Caco-2 (cell line): ENCODE measurements around the gene RASSF4. TPM values are rescaled to one million over a fixed set of nuclear protein-coding genes. Genes with fewer than 3 reads are reported as not detected.

Source experiments
- BruUV-seq: library from RNA; stranded (reverse); fragments of 400-500 nt; replicated peaks from 2 replicates; lab custom pipeline; 2021; lab: Mats Ljungman, UMichigan
- CTCF ChIA-PET: fragments of 300-600 bp; sonication (Branson Sonifier 250); formaldehyde crosslinking; loops from one replicate; lab custom pipeline; 2022; ENCODE audit warnings: antibody characterized with exemption; lab: Charles Lee
- POLR2A ChIA-PET: fragments of 300-600 bp; sonication (Branson Sonifier 250); formaldehyde crosslinking; loops from one replicate; lab custom pipeline; 2022; ENCODE audit warnings: antibody characterized with exemption; lab: Charles Lee
- DNase-seq, 2 experiments: peaks; one replicate each; pipeline versions ENCODE4 v3.0.0 to v3.0.0-alpha.2; 2020 to 2022
- H3K27me3 ChIP-seq: replicated peaks from 2 replicates; pipeline ENCODE4 v1.6.0; 2011; ENCODE audit warnings: low read length; ENCODE audit not compliant: control insufficient read depth, insufficient read depth
- H3K36me3 ChIP-seq: 2 replicates; pipeline ENCODE4 v1.5.1; 2011; ENCODE audit warnings: low read length; ENCODE audit not compliant: control insufficient read depth, insufficient read depth
- H3K4me1 ChIP-seq: fragments of 250-450 bp; sonication (Bioruptor Pico); 2 replicates; pipeline ENCODE4 v1.5.1; 2020; ENCODE audit warnings: mild to moderate bottlenecking
- H3K4me3 ChIP-seq: 2 replicates; pipeline ENCODE4 v1.5.1; 2011; ENCODE audit warnings: low read depth, mild to moderate bottlenecking, control low read depth, low read length
- H3K9me3 ChIP-seq: fragments of 250-450 bp; sonication (Bioruptor Pico); 2 replicates; pipeline ENCODE4 v1.5.1; 2020; ENCODE audit warnings: mild to moderate bottlenecking, moderate library complexity
- H3K27ac Mint-ChIP-seq: one replicate; pipeline ENCODE4 v1.8.0; 2022; ENCODE audit warnings: mixed read lengths; ENCODE audit not compliant: unreplicated experiment
- H3K27me3 Mint-ChIP-seq: one replicate; pipeline ENCODE4 v1.8.0; 2022; ENCODE audit warnings: mixed read lengths; ENCODE audit not compliant: insufficient read depth, unreplicated experiment
- H3K36me3 Mint-ChIP-seq: one replicate; pipeline ENCODE4 v1.8.0; 2022; ENCODE audit warnings: mild to moderate bottlenecking, mixed read lengths; ENCODE audit not compliant: insufficient read depth, unreplicated experiment
- H3K4me1 Mint-ChIP-seq: one replicate; pipeline ENCODE4 v1.8.0; 2022; ENCODE audit warnings: low read depth, mixed read lengths; ENCODE audit not compliant: unreplicated experiment
- H3K4me3 Mint-ChIP-seq: one replicate; pipeline ENCODE4 v1.8.0; 2022; ENCODE audit warnings: mild to moderate bottlenecking, moderate library complexity, mixed read lengths; ENCODE audit not compliant: unreplicated experiment
- H3K9me3 Mint-ChIP-seq: one replicate; pipeline ENCODE4 v1.8.0; 2022; ENCODE audit warnings: mixed read lengths; ENCODE audit not compliant: unreplicated experiment
- CTCF ChIP-seq, 2 experiments: fragments of 200-600 bp in 1 of 2; IDR thresholded peaks; 1 replicate in 1 of 2; 2 replicates in 1 of 2; pipeline versions ENCODE4 v1.5.1 to v1.8.0; 2011 to 2022; ENCODE audit warnings: antibody characterized with exemption in 1 of 2, control low read depth in 1 of 2, inconsistent platforms in 1 of 2, low read depth in 1 of 2, low read length in 1 of 2, mild to moderate bottlenecking in 1 of 2, moderate library complexity in 1 of 2; ENCODE audit not compliant: insufficient read depth in 1 of 2, severe bottlenecking in 1 of 2, unreplicated experiment in 1 of 2
- intact Hi-C: fragments of 100-400 bp; cut with micrococcal nuclease; formaldehyde crosslinking; loops from one replicate; pipeline ENCODE4 v1.10.0; 2022; ENCODE audit not compliant: unreplicated experiment
- total RNA-seq: library from RNA; stranded (reverse); gene quantifications from 2 replicates; pipeline ENCODE4 v1.2.3, GENCODE V29; 2022

Gene RASSF4
- total RNA-seq, 1 experiment from 2014 or later, result 55.6 TPM

GRCh38 chr10:44930904-44931620 lies 28.5 kb upstream of the RASSF4 start:
- intact Hi-C loops, result no loop called here
- Mint-ChIP-seq H3K36me3 (no peaks in the 10 kb centered on the region), H3K4me1 (peaks cover 20% of the 10 kb centered on the region), H3K27me3 (peaks cover 5% of the 10 kb centered on the region), H3K9me3 (no peaks in the 10 kb centered on the region), H3K27ac (no peak overlapping the region), H3K4me3 (no peak overlapping the region)
- Histone ChIP-seq H3K4me3 (no peak overlapping the region), H3K27me3 (no peaks in the 10 kb centered on the region), H3K4me1 (peaks cover 36% of the 10 kb centered on the region), H3K36me3 (no peaks in the 10 kb centered on the region), H3K9me3 (no peaks in the 10 kb centered on the region)
- ChIA-PET CTCF (interaction anchor here (0.6 to 2.4 kb wide), 3 partner anchors 45 to 59 kb away, joined by 3 to 36 read pairs (median 3); no protein-coding TSS in a partner anchor), POLR2A (no interaction called here)
- DNase-seq, result peak in 1 of 2 experiments; percentile 30
- no peak for TF ChIP-seq CTCF (IDR thresholded peaks at IDR 0.05; ENCODE audit: insufficient read depth in 1 of 2, low read depth in 1 of 2, low read length in 1 of 2, severe bottlenecking in 1 of 2, unreplicated experiment in 1 of 2)
- BruUV-seq, result no TSS peak

GRCh38 chr10:44931621-44932516 lies 27.7 kb upstream of the RASSF4 start:
- Histone ChIP-seq H3K36me3 (no peaks in the 10 kb centered on the region), H3K9me3 (no peaks in the 10 kb centered on the region), H3K27me3 (no peaks in the 10 kb centered on the region), H3K4me3 (no peak overlapping the region), H3K4me1 (peaks cover 37% of the 10 kb centered on the region)
- no peak for TF ChIP-seq CTCF (IDR thresholded peaks at IDR 0.05; ENCODE audit: insufficient read depth in 1 of 2, low read depth in 1 of 2, low read length in 1 of 2, severe bottlenecking in 1 of 2, unreplicated experiment in 1 of 2)
- intact Hi-C loops, result loop anchor here (1.0 kb wide), 5 partner anchors 27 to 69 kb away; partner anchors contain the start of gene RASSF4
- Mint-ChIP-seq H3K9me3 (no peaks in the 10 kb centered on the region), H3K4me1 (peaks cover 20% of the 10 kb centered on the region), H3K27me3 (peaks cover 5% of the 10 kb centered on the region), H3K27ac (no peak overlapping the region), H3K36me3 (no peaks in the 10 kb centered on the region), H3K4me3 (no peak overlapping the region)
- no TSS peak for BruUV-seq
- ChIA-PET POLR2A (interaction anchor here (1.0 to 1.2 kb wide), 2 partner anchors 44 to 47 kb away, joined by 7 to 10 read pairs; partner anchors contain the start of gene DEPP1), CTCF (interaction anchor here (0.6 to 3.0 kb wide), 18 partner anchors 14 to 75 kb away, joined by 3 to 36 read pairs (median 10); partner anchors contain the start of genes DEPP1, RASSF4 and TMEM72)
- DNase-seq, result no peak
